K562 (cell line): ENCODE data around the gene VENTX. TPM values are rescaled to one million over a fixed set of nuclear protein-coding genes. Genes with fewer than 3 reads are reported as not detected.

Experiments used
- CBX1 ChIP-seq: sonication (generic); IDR thresholded peaks from 2 replicates; pipeline ENCODE4 v1.6.1; 2016; ENCODE audit warnings: antibody characterized with exemption, low read depth, mild to moderate bottlenecking
- HNRNPK ChIP-seq: fragments of 200-400 bp; formaldehyde crosslinking; IDR thresholded peaks from one replicate; pipeline ENCODE4 v1.6.1; 2018; ENCODE audit warnings: mild to moderate bottlenecking, low read depth, low read length; ENCODE audit not compliant: poor library complexity, severe bottlenecking
- RBFOX2 ChIP-seq: fragments of 200-400 bp; formaldehyde crosslinking; IDR thresholded peaks from 2 replicates; pipeline ENCODE4 v1.6.1; 2017; ENCODE audit warnings: low read depth, mild to moderate bottlenecking, low read length, moderate library complexity
- SIRT6 ChIP-seq: IDR thresholded peaks from one replicate; pipeline ENCODE4 v1.6.1; 2012; ENCODE audit warnings: low read depth, mild to moderate bottlenecking, control low read depth, inconsistent platforms, low read length, moderate library complexity
- ZNF263 ChIP-seq: sonication (generic); formaldehyde crosslinking; IDR thresholded peaks from 2 replicates; pipeline ENCODE4 v1.8.0; 2022; ENCODE audit warnings: mild to moderate bottlenecking, missing genetic modification reagents, borderline replicate concordance
- ZNF644 ChIP-seq: fragments of 200-800 bp; sonication (Bioruptor generic); IDR thresholded peaks from 2 replicates; pipeline ENCODE4 v1.6.1; 2016; ENCODE audit warnings: low read depth, missing genetic modification characterization, missing compliant biosample characterization
- polyA plus RNA-seq, 8 experiments: library from polyadenylated mRNA; depleted of rRNA in 4 of 8; stranded (reverse) in 5 of 8; unstranded in 3 of 8; fragments of >200 nt; fragmentation: Nextera tagmentation in 2 of 8; fragmentation: Illumina TruSeq in 1 of 8; extraction: Ambion mirVana in 2 of 8; extraction: Trizol in 1 of 8; gene quantifications; 2 replicates each; pipeline versions ENCODE4 v1.2.1 to v1.2.3, GENCODE V29; 2011 to 2014; ENCODE audit warnings: inconsistent platforms in 1 of 8, missing spikeins in 1 of 8
- total RNA-seq, 7 experiments: library from RNA; depleted of rRNA in 6 of 7; stranded (reverse); fragments of >200 nt in 6 of 7; fragmentation: Illumina TruSeq in 2 of 7; extraction: Trizol in 2 of 7; gene quantifications; 2 replicates each; pipeline versions ENCODE4 v1.2.1 to v1.2.3, GENCODE V29; 2011 to 2021; ENCODE audit warnings: low replicate concordance in 1 of 7
- TF ChIP-seq, protein P1 (sequence below): fragments of 450-650 bp; IDR thresholded peaks from 2 replicates; pipeline ENCODE4 v1.6.1; 2016; ENCODE audit warnings: low read depth
- TF ChIP-seq, protein P2 (sequence below): fragments of 450-650 bp; IDR thresholded peaks from 2 replicates; pipeline ENCODE4 v1.6.1; 2016

The VENTX gene
- total and polyA plus RNA-seq, 9 of the 15 experiments (the other 6 are each of a cell fraction or from before 2014, with no cell fraction given), result 0.07 to 0.70 (median 0.20) TPM; not detected in 1

DNA sequence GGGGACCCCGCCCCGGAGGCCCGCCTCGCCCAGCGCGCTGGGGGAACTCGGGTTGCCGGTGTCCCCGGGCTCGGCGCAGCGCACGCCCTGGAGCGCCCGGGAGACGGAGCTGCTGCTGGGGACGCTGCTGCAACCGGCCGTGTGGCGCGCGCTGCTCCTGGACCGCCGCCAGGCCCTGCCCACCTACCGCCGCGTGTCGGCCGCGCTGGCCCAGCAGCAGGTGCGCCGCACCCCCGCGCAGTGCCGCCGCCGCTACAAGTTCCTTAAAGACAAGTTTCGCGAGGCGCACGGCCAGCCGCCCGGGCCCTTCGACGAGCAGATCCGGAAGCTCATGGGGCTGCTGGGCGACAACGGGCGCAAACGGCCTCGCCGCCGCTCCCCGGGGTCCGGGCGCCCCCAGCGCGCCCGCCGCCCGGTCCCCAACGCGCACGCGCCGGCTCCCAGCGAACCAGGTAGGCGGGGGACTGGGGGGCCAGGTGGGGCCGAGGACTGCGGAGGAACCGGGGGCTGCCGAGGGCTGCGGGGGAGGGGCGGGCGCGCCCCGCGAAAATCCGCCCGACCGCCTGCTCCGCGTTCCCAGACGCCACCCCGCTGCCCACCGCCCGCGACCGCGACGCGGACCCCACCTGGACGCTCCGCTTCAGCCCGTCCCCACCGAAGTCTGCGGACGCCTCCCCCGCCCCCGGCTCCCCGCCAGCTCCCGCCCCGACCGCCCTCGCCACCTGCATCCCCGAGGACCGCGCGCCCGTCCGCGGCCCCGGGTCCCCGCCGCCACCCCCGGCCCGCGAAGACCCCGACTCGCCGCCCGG is 7.1 kb upstream of the VENTX start (continued):
- TF ChIP-seq ZNF263 (CRISPR knock-in tag) (no peak), ZNF644 (tag) (no peak), RBFOX2 (peak; percentile 38), SIRT6 (no peak), HNRNPK (no peak), CBX1 (no peak)
- TF ChIP-seq, protein P1, sequence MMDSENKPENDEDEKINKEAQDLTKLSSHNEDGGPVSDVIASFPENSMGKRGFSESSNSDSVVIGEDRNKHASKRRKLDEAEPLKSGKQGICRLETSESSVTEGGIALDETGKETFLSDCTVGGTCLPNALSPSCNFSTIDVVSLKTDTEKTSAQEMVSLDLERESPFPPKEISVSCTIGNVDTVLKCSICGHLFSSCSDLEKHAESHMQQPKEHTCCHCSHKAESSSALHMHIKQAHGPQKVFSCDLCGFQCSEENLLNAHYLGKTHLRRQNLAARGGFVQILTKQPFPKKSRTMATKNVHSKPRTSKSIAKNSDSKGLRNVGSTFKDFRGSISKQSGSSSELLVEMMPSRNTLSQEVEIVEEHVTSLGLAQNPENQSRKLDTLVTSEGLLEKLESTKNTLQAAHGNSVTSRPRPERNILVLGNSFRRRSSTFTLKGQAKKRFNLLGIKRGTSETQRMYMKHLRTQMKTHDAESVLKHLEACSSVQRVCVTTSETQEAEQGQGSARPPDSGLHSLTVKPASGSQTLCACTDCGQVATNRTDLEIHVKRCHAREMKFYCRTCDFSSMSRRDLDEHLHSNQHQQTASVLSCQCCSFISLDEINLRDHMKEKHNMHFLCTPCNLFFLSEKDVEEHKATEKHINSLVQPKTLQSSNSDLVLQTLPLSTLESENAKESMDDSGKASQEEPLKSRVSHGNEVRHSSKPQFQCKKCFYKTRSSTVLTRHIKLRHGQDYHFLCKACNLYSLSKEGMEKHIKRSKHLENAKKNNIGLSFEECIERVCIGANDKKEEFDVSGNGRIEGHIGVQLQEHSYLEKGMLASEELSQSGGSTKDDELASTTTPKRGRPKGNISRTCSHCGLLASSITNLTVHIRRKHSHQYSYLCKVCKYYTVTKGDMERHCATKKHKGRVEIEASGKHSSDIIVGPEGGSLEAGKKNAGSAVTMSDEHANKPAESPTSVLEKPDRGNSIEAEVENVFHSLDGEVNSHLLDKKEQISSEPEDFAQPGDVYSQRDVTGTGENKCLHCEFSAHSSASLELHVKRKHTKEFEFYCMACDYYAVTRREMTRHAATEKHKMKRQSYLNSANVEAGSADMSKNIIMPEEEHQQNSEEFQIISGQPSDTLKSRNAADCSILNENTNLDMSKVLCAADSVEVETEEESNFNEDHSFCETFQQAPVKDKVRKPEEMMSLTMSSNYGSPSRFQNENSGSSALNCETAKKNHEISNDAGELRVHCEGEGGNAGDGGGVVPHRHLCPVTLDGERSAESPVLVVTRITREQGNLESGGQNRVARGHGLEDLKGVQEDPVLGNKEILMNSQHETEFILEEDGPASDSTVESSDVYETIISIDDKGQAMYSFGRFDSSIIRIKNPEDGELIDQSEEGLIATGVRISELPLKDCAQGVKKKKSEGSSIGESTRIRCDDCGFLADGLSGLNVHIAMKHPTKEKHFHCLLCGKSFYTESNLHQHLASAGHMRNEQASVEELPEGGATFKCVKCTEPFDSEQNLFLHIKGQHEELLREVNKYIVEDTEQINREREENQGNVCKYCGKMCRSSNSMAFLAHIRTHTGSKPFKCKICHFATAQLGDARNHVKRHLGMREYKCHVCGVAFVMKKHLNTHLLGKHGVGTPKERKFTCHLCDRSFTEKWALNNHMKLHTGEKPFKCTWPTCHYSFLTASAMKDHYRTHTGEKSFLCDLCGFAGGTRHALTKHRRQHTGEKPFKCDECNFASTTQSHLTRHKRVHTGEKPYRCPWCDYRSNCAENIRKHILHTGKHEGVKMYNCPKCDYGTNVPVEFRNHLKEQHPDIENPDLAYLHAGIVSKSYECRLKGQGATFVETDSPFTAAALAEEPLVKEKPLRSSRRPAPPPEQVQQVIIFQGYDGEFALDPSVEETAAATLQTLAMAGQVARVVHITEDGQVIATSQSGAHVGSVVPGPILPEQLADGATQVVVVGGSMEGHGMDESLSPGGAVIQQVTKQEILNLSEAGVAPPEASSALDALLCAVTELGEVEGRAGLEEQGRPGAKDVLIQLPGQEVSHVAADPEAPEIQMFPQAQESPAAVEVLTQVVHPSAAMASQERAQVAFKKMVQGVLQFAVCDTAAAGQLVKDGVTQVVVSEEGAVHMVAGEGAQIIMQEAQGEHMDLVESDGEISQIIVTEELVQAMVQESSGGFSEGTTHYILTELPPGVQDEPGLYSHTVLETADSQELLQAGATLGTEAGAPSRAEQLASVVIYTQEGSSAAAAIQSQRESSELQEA, result no peak
- TF ChIP-seq, protein P2, sequence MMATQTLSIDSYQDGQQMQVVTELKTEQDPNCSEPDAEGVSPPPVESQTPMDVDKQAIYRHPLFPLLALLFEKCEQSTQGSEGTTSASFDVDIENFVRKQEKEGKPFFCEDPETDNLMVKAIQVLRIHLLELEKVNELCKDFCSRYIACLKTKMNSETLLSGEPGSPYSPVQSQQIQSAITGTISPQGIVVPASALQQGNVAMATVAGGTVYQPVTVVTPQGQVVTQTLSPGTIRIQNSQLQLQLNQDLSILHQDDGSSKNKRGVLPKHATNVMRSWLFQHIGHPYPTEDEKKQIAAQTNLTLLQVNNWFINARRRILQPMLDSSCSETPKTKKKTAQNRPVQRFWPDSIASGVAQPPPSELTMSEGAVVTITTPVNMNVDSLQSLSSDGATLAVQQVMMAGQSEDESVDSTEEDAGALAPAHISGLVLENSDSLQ, result no peak
